Suprapubic skin (tissue), 4 donors: Measurements from ENCODE around the gene FAAP20. TPM values are rescaled to one million over a fixed set of nuclear protein-coding genes. Genes with fewer than 3 reads are reported as not detected.

Experiments used
- DNase-seq, 2 donors: peaks; one replicate each; pipeline ENCODE4 v3.0.0-alpha.2; 2019; ENCODE audit warnings: low spot score in 2 of 2
- H3K27ac ChIP-seq: fragments of 200-600 bp; sonication (generic); one replicate; pipeline ENCODE4 v1.5.1; 2019
- H3K27me3 ChIP-seq: fragments of 200-600 bp; sonication (generic); one replicate; pipeline ENCODE4 v1.5.1; 2019
- H3K36me3 ChIP-seq: fragments of 200-600 bp; sonication (generic); one replicate; pipeline ENCODE4 v1.5.1; 2019
- H3K4me1 ChIP-seq: fragments of 200-600 bp; sonication (generic); one replicate; pipeline ENCODE4 v1.5.1; 2019
- H3K4me3 ChIP-seq: fragments of 200-600 bp; sonication (generic); one replicate; pipeline ENCODE4 v1.5.1; 2019; ENCODE audit warnings: mild to moderate bottlenecking
- H3K9me3 ChIP-seq: fragments of 200-600 bp; sonication (generic); one replicate; pipeline ENCODE4 v1.5.1; 2019
- CTCF ChIP-seq, 2 donors: fragments of 200-600 bp in 1 of 2; fragments of 450-650 bp in 1 of 2; sonication (generic) in 1 of 2; IDR thresholded peaks; one replicate each; pipeline ENCODE4 v1.5.1; 2016 to 2019; ENCODE audit warnings: antibody characterized with exemption in 2 of 2, mild to moderate bottlenecking in 1 of 2, moderate library complexity in 1 of 2
- EP300 ChIP-seq: sonication (generic); formaldehyde crosslinking; IDR thresholded peaks from one replicate; pipeline ENCODE4 v1.6.1; 2017; ENCODE audit warnings: antibody characterized with exemption
- POLR2A ChIP-seq, 2 donors: fragments of 450-650 bp; IDR thresholded peaks; one replicate each; pipeline ENCODE4 v1.6.1; 2017; ENCODE audit warnings: antibody characterized with exemption in 2 of 2, mild to moderate bottlenecking in 2 of 2, moderate library complexity in 2 of 2
- POLR2AphosphoS5 ChIP-seq, 3 donors: sonication (generic); formaldehyde crosslinking; IDR thresholded peaks; one replicate each; pipeline ENCODE4 v1.6.1; 2017; ENCODE audit warnings: antibody characterized with exemption in 3 of 3
- WGBS: methylation state at CpG from one replicate; pipeline ENCODE4 v1.1.5; 2018; 5-methylcytosine and 5-hydroxymethylcytosine counted together
- total RNA-seq, 4 donors: library from RNA; depleted of rRNA; stranded (reverse); fragments of >200 nt; gene quantifications; one replicate each; pipeline ENCODE4 v1.1.0, GENCODE V29; 2016

FAAP20 gene
- total RNA-seq, 4 donors from 2014 or later: 18.6 to 47.3 (median 24.9) TPM

- H3K27ac ChIP-seq: peak overlapping the region; percentile 36
- TF ChIP-seq EP300 (no peak), POLR2A (IDR thresholded peaks at IDR 0.05) (no peak), CTCF (IDR thresholded peaks at IDR 0.05) (no peak), POLR2AphosphoS5 (IDR thresholded peaks at IDR 0.05) (no peak)
- H3K27me3 ChIP-seq: no peaks in the 10 kb centered on the region
- no peak overlapping the region for H3K4me3 ChIP-seq
- WGBS: 42% methylated on average over 14 of the region's 30 CpGs
- peaks cover 97% of the 10 kb centered on the region for H3K4me1 ChIP-seq
- H3K9me3 ChIP-seq: no peaks in the 10 kb centered on the region
- H3K36me3 ChIP-seq: no peaks in the 10 kb centered on the region
- DNase-seq: peak in 1 of 2 donors; percentile 65
These were observed 44.9 kb upstream of the FAAP20 start for GRCh38 chr1:2239384-2239985.

- no peaks in the 10 kb centered on the region for H3K27me3 ChIP-seq
- peaks cover 100% of the 10 kb centered on the region for H3K4me1 ChIP-seq
- no peaks in the 10 kb centered on the region for H3K36me3 ChIP-seq
- TF ChIP-seq EP300: no peak
- TF ChIP-seq POLR2AphosphoS5 (IDR thresholded peaks at IDR 0.05): no peak
- no peak for TF ChIP-seq POLR2A (IDR thresholded peaks at IDR 0.05)
- no peak for TF ChIP-seq CTCF (IDR thresholded peaks at IDR 0.05)
- H3K9me3 ChIP-seq: no peaks in the 10 kb centered on the region
- no peak for DNase-seq
- H3K27ac ChIP-seq: no peak overlapping the region
- WGBS: 72% methylated on average over 6 of the region's 6 CpGs
- H3K4me3 ChIP-seq: no peak overlapping the region
These were observed 44.4 kb upstream of the FAAP20 start for GRCh38 chr1:2239013-2239370.

GRCh38 chr1:2238361-2239012, 43.9 kb upstream of the FAAP20 start:
- H3K4me1 ChIP-seq: peaks cover 100% of the 10 kb centered on the region
- no peak overlapping the region for H3K4me3 ChIP-seq
- DNase-seq: peak in 1 of 2 donors; percentile 67
- H3K27ac ChIP-seq: peak overlapping the region; percentile 34
- 85% methylated on average over 6 of the region's 25 CpGs for WGBS
- H3K27me3 ChIP-seq: no peaks in the 10 kb centered on the region
- no peaks in the 10 kb centered on the region for H3K9me3 ChIP-seq
- TF ChIP-seq EP300 (no peak), POLR2A (IDR thresholded peaks at IDR 0.05) (no peak), CTCF (IDR thresholded peaks at IDR 0.05) (no peak), POLR2AphosphoS5 (IDR thresholded peaks at IDR 0.05) (no peak)
- H3K36me3 ChIP-seq: no peaks in the 10 kb centered on the region

GRCh38 chr1:2237773-2238172, 43.2 kb upstream of the FAAP20 start:
- TF ChIP-seq CTCF (IDR thresholded peaks at IDR 0.05) (no peak), EP300 (no peak), POLR2A (IDR thresholded peaks at IDR 0.05) (no peak), POLR2AphosphoS5 (IDR thresholded peaks at IDR 0.05) (no peak)
- Histone ChIP-seq H3K9me3 (no peaks in the 10 kb centered on the region), H3K36me3 (no peaks in the 10 kb centered on the region), H3K27ac (peak overlapping the region; percentile 34), H3K27me3 (no peaks in the 10 kb centered on the region), H3K4me1 (peaks cover 100% of the 10 kb centered on the region), H3K4me3 (no peak overlapping the region)
- no CpG with 5 or more reads among the region's 19 CpGs for WGBS
- DNase-seq: peak in 1 of 2 donors; percentile 66
